Suppressor macrophage (primary cell): ENCODE results near the gene ZACN.
A peak's percentile ranks its signal among the peaks of the same experiment; 100 is the strongest.

ENCODE experiments used
- DNase-seq, 4 experiments: peaks; one replicate each; pipeline ENCODE4 v3.0.0-alpha.2; 2020 to 2022

The ZACN gene

GRCh38 chr17:76082326-76083251, 3.6 kb downstream of the ZACN start:
- DNase-seq, result no peak

- no peak for DNase-seq
These were observed 4.7 kb downstream of the ZACN start for GRCh38 chr17:76083536-76084182.

GRCh38 chr17:76085066-76085730, 6.2 kb downstream of the ZACN start:
- no peak for DNase-seq

GRCh38 chr17:76085731-76086366, 6.9 kb downstream of the ZACN start:
- no peak for DNase-seq

GRCh38 chr17:76086384-76086783, 7.4 kb downstream of the ZACN start:
- no peak for DNase-seq

GRCh38 chr17:76087531-76087930, 8.5 kb downstream of the ZACN start:
- no peak for DNase-seq

- no peak for DNase-seq
These were observed 9.3 kb downstream of the ZACN start for GRCh38 chr17:76088041-76088867.

GRCh38 chr17:76088868-76089576, 10.0 kb downstream of the ZACN start:
- no peak for DNase-seq

GRCh38 chr17:76089680-76090516, 10.9 kb downstream of the ZACN start:
- DNase-seq, result no peak

GRCh38 chr17:76090517-76091129, 11.6 kb downstream of the ZACN start:
- DNase-seq, result no peak

GRCh38 chr17:76091526-76092286, 12.7 kb downstream of the ZACN start:
- no peak for DNase-seq

GRCh38 chr17:76092526-76093413, 13.8 kb downstream of the ZACN start:
- no peak for DNase-seq

GRCh38 chr17:76094046-76094445, 15.1 kb downstream of the ZACN start:
- DNase-seq, result no peak

GRCh38 chr17:76095943-76096342, 17.0 kb downstream of the ZACN start:
- DNase-seq, result no peak

- no peak for DNase-seq
These were observed 18.8 kb downstream of the ZACN start for GRCh38 chr17:76097716-76098295.

GRCh38 chr17:76102944-76103273, 23.9 kb downstream of the ZACN start:
- no peak for DNase-seq

- DNase-seq, result peak; percentile 98 to 99 (median 98)
These were observed 24.5 kb downstream of the ZACN start, which contains the start of gene EXOC7 for GRCh38 chr17:76103274-76104139. Gene EXOC7 (minus strand): TSS chr17:76103787. CDS start chr17:76103692, 95 bp downstream.
